GM18870 (cell line): ENCODE measurements around the gene PCBP4.

Source experiments
- ATAC-seq: cut with Tn5 transposase; IDR thresholded peaks from one replicate; pipeline ENCODE4 v1.9.1; 2021; ENCODE audit warnings: moderate library complexity; ENCODE audit not compliant: unreplicated experiment

Gene PCBP4

DNA sequence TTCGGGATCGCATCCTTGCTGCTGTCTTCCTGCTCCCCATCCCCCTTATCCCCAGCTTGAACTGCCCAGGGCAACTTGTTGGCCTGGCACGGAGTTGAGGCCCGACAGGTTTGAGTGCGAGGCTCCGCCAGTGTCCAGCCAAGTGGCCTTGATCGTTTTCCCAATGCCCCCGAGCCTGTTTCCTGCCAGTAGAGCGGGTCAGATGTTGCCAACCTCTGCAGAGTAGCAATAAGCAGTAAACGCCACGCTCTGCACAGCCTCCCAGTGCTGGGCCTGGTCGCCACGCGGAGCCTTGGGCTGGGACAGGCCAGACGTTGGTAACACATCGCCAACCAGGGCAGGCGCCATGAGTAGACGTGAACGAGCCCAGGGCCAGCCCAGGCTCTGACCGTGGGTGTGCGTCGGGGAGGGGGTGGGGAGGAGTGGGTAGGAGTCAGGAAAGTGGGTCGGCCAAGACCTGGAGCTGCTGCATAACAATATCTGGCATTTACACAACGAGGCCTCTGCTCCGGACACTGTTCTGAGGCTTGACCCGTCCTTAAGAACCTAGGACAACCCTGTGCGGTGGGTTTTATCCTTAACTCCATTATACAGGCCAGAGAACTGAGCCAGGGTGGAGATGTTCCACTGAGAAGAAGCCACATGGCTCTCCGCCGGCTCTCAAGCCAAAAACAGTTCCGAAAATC, 7.2 kb upstream of the PCBP4 start:
- ATAC-seq: no peak

- ATAC-seq: no peak
These were observed 4.1 kb upstream of the PCBP4 start for GRCh38 chr3:51971350-51971749.

- ATAC-seq: no peak
These were observed 3.5 kb upstream of the PCBP4 start for GRCh38 chr3:51970606-51971300.

- no peak for ATAC-seq
These were observed 2.6 kb upstream of the PCBP4 start for GRCh38 chr3:51969841-51970240.

GRCh38 chr3:51968883-51969678, 1.8 kb upstream of the PCBP4 start:
- no peak for ATAC-seq

DNA sequence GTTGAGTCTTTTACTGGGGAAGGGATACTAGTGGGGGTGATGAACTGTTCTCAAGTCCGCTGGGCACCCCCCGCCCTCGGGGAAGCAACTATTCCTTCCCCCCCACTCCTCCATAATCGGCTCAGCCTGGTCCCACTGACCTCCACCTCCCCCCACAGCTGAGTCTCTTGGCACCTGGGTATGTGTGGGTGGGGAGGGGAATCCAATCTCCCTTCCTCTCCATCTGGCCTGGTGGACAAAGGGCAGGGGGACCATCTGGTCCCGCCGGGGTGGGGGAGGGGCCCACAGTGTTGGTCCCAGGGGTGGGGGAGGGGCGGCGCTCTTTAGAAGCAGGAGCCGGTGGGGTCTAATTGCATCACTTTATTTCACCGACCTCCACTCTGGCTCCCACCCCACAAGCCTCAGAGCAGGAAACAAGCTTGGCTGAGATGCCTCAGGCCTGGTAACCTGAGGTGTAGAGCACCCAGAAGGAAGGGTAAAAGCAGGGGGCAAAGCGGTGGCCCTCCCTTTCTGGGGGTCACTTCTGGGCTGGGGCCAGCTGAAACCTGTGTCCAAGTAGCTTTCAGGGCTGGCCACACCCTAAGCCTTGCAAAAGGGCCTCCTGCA, 1.0 kb upstream of the PCBP4 start:
- no peak for ATAC-seq

DNA sequence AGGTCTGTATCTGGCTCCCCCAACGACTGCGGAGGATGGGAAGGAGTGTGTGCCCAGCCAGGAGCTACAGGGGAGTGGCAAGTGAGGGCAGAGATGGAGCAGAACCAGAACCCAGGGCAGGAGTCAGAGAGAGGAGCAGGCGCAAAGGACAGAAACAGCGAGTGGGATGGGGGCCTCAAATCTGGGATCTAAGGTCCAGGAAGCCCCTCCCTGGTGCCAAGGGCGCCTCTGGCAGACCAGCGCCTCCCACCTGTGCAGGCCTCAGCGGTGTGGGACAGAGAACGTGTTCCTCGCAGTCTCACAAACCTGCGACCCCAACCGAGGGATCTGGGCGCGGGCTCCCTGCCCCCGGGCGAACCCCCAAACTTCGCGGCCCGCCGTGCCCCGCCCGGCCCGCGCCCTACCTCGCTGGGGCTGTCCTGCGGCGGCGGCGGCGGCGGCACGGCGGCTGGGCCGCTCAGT, 301 bp downstream of the PCBP4 start:
- no peak for ATAC-seq

DNA sequence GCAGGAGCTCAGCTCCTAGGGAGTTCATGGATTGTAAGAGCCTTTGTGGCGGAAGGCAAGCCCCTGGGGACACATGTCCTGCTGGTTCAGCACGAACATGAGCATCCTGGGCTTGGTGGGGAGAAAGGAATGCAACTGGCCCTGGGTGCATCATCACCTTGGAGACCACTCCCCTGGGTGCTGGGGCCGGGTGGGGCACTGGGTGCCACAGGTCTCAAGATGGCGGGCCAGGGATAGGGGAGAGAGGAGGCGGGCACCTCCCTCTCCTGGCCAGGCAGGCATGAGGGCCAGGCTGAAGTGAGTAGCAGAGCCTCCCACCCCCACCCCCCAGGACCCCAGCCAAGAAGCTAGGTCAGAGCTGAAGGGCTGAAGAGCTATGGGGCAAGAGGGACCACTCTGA, 768 bp downstream of the PCBP4 start:
- ATAC-seq: no peak

- ATAC-seq: no peak
These were observed 1.2 kb downstream of the PCBP4 start for GRCh38 chr3:51966016-51966415.

DNA sequence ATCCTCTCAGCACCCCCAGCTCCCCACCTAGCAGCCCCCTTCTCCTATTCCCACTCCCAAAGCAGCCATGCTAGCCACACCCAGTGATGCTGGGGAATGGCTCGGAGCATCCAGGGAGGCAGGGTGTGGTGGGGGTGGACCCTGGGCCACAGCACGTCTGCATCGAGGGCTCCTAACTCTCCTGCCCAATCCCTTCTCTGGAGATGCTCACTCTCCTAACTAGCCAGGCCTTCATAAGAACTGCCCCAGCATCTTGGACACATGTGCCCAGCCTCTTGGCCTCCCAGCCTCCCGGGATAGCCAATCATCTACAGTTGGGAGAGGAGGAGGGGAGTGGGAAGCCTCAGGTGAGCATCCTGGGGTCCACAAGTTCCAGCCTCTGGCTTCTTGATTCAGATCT, 2.7 kb downstream of the PCBP4 start:
- no peak for ATAC-seq

- ATAC-seq: no peak
These were observed 3.3 kb downstream of the PCBP4 start for GRCh38 chr3:51963951-51964451.

DNA sequence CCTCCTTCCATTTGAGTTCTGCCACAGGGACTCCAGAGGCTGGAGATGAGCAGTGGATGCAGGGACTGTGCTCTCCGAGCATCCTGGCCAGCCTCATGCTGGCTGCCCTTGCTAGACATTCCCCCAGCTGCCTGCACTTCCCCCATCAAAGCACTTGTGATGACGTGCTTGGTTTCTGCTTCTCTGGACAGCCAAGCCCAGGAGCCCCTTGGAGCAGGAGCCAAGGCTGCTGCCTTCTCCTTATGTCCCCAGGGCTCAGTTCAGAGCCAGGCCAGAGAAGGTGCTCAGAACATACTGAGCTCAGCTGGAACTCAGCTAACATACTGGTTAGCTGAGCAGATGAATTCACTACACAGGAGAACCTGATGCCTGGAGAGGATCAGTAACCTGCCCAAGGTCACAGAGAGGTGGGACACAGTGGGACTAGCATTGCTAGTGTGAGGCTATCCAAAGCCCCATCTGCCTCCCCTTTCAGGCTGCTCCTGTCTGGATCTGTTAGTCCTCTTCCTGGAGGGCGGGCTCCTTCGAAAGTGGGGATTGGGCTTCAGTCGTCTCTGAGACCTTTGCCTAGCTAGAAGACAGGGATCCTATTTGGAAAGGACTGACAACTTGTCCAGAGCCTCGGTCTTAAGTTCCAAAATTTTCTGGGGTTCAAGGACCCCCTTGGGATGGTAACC, 4.3 kb downstream of the PCBP4 start:
- no peak for ATAC-seq

DNA sequence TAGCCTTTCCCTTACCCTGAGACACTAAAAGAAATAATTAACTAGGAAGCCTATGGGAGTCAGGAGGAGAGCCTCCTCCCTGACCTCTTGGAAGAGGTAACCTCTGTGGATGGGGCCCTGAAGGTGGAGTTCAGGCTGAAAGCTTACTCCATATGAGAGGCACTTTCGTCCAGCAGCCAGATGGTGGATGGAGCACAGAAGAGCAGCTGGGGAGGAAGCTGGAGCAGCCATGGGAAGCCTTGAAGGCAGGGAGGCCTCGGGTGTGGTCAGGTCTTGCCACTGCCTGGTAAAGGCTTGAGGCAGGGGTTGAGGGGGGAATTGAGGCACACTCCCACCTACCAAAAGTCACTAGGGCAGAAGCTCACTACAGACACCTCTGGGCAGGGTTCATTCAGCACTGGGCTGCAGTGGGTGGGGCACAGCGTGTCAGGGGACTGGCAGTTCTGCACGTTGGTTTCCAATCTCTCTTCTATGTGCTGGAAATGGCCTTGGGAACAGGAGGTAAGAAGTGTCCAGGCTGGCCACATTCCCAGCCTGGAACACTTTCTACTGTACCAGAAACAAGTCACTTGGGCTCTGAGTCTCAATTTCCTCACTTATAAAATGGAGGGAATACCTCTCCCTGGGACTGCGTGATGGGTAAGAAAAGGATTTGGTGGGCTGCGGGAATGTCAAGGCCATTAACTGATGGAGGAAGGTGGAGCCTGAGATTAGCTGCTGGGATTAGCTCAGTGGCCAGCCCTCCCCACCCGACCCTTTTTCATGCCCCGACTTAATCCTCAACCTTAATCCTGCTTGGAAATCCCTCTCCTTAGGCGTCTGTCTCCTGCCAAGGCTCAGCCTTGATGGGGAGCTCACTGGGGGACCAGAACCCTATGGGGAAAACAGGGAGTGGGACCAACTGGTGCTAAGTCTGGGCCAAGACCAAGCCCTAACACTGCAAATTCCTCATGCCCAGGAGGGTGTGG, 5.4 kb downstream of the PCBP4 start:
- ATAC-seq: no peak

DNA sequence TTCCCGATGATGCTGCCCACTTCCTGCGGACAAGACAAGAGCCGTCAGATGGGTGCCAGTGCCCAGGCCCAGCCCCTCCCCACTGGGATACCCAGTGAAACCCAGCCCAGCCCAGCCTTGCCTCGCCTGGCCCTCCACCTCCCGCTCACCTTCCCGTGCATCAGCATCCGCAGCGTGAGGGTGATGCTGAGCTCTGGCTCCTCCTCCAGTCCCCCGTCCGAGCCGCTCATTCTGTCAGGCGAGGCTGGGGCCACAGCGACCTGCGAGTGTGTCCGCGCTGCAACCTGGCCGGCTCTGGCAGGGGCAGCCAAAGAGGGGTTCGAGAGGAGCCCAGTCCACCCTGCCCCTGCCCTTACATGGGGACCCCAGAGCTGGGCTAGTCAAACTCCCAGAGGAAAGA, 6.2 kb downstream of the PCBP4 start:
- no peak for ATAC-seq

GRCh38 chr3:51960386-51960785, 6.9 kb downstream of the PCBP4 start:
- ATAC-seq: no peak

GRCh38 chr3:51959651-51960050, 7.6 kb downstream of the PCBP4 start:
- ATAC-seq: no peak

GRCh38 chr3:51958603-51959521, 8.4 kb downstream of the PCBP4 start:
- ATAC-seq: no peak

DNA sequence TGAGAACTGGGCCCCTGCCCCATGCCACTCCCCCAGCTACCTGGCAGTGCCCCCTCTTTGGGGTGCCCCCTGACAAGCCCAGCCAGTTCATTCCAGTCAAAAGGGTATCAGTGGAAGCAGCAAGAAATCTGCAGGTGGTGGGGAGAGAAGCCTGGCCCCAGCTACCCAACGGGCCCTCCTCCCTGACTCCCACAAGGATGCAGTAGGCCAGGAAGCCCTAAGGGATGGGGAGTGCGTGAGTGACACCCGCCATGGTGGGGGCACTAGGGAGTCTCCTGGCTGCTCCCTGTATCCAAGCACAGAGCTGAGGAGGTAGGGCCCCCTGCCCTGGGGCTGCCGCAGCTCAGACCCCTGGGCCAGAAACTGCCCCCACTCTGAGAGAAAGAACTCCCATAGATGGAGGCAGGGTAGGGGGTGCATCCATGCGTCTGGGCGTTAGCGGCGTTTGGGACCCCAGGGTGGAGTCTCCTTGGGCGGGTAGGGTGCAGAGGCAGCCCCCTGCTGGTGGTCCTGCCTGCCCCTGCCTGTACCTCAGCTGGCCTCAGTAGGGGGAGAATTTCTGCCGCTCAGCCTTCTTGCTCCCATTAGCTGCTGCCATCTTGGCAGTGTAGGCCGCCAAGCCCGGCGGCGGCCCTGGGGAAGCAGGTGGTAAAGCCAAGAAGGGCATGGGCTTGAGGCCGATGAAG, 9.6 kb downstream of the PCBP4 start:
- ATAC-seq: no peak
